Liver (tissue), 9 donors: Measurements from ENCODE around the gene RRP15. TPM values are rescaled to one million over a fixed set of nuclear protein-coding genes. Genes with fewer than 3 reads are reported as not detected.

Experiments
- DNase-seq: peaks from one replicate; pipeline ENCODE4 v3.0.0-alpha.2; 2017; ENCODE audit warnings: low spot score
- H3K27ac ChIP-seq, 2 donors: one replicate each; pipeline ENCODE4 v1.7.0; 2013; ENCODE audit warnings: inconsistent platforms in 2 of 2, low read length in 2 of 2, control low read depth in 1 of 2, low read depth in 1 of 2, mild to moderate bottlenecking in 1 of 2
- H3K27me3 ChIP-seq, 4 donors: one replicate each; pipeline versions ENCODE4 v1.6.1 to v1.7.0; 2013; ENCODE audit warnings: low read length in 3 of 4, inconsistent platforms in 1 of 4, mild to moderate bottlenecking in 1 of 4, moderate library complexity in 1 of 4; ENCODE audit not compliant: control insufficient read depth in 4 of 4, insufficient read depth in 4 of 4
- H3K36me3 ChIP-seq, 4 donors: one replicate each; pipeline versions ENCODE4 v1.6.1 to v1.7.0; 2013; ENCODE audit warnings: low read length in 3 of 4, mild to moderate bottlenecking in 3 of 4, low read depth in 1 of 4, moderate library complexity in 1 of 4; ENCODE audit not compliant: control insufficient read depth in 4 of 4, insufficient read depth in 3 of 4
- H3K4me1 ChIP-seq, 4 donors: one replicate each; pipeline versions ENCODE4 v1.6.1 to v1.7.0; 2013; ENCODE audit warnings: low read length in 3 of 4, mild to moderate bottlenecking in 3 of 4, moderate library complexity in 1 of 4; ENCODE audit not compliant: control insufficient read depth in 4 of 4, insufficient read depth in 4 of 4
- H3K4me3 ChIP-seq, 3 donors: one replicate each; pipeline versions ENCODE4 v1.6.1 to v1.7.0; 2013; ENCODE audit warnings: low read length in 3 of 3, control low read depth in 1 of 3, low read depth in 1 of 3, mild to moderate bottlenecking in 1 of 3
- H3K9ac ChIP-seq, 2 donors: one replicate each; pipeline ENCODE4 v1.7.0; 2013; ENCODE audit warnings: low read length in 2 of 2, mild to moderate bottlenecking in 2 of 2, moderate library complexity in 2 of 2, control low read depth in 1 of 2, low read depth in 1 of 2
- H3K9me3 ChIP-seq, 4 donors: one replicate each; pipeline versions ENCODE4 v1.6.1 to v1.7.0; 2013; ENCODE audit warnings: low read length in 3 of 4; ENCODE audit not compliant: control insufficient read depth in 4 of 4
- ATF3 ChIP-seq: IDR thresholded peaks from 2 replicates; pipeline ENCODE4 v1.6.1; 2016; ENCODE audit warnings: antibody characterized with exemption
- CTCF ChIP-seq: fragments of 150-350 bp; IDR thresholded peaks from 2 replicates; pipeline ENCODE4 v1.5.1; 2017; ENCODE audit warnings: improper control_type of control experiment, low read depth, low read length; ENCODE audit not compliant: missing input control
- FOXA1 ChIP-seq: IDR thresholded peaks from 2 replicates; pipeline ENCODE4 v1.6.1; 2016; ENCODE audit warnings: antibody characterized with exemption
- FOXA2 ChIP-seq: IDR thresholded peaks from 2 replicates; pipeline ENCODE4 v1.6.1; 2016; ENCODE audit warnings: antibody characterized with exemption
- GABPA ChIP-seq, 2 donors: IDR thresholded peaks in 1 of 2; conservative IDR thresholded peaks in 1 of 2; 2 replicates each; pipeline ENCODE4 v1.6.1; 2016; ENCODE audit warnings: antibody characterized with exemption in 2 of 2, mild to moderate bottlenecking in 1 of 2, moderate library complexity in 1 of 2
- HNF4A ChIP-seq, 2 donors: conservative IDR thresholded peaks; 2 replicates each; pipeline ENCODE4 v1.6.1; 2016; ENCODE audit warnings: antibody characterized with exemption in 2 of 2, mild to moderate bottlenecking in 2 of 2
- HNF4G ChIP-seq: IDR thresholded peaks from 2 replicates; pipeline ENCODE4 v1.6.1; 2016; ENCODE audit warnings: antibody characterized with exemption
- JUND ChIP-seq, 2 donors: IDR thresholded peaks; 2 replicates each; pipeline ENCODE4 v1.6.1; 2016; ENCODE audit warnings: antibody characterized with exemption in 2 of 2
- MAX ChIP-seq: IDR thresholded peaks from 2 replicates; pipeline ENCODE4 v1.6.1; 2016; ENCODE audit warnings: antibody characterized with exemption
- NR2F2 ChIP-seq: IDR thresholded peaks from 2 replicates; pipeline ENCODE4 v1.6.1; 2016; ENCODE audit warnings: antibody characterized with exemption
- RAD21 ChIP-seq, 2 donors: IDR thresholded peaks; 2 replicates each; pipeline ENCODE4 v1.6.1; 2016; ENCODE audit warnings: antibody characterized with exemption in 2 of 2, mild to moderate bottlenecking in 2 of 2
- SP1 ChIP-seq: IDR thresholded peaks from 2 replicates; pipeline ENCODE4 v1.6.1; 2018; ENCODE audit warnings: antibody characterized with exemption, mild to moderate bottlenecking
- TAF1 ChIP-seq: conservative IDR thresholded peaks from 2 replicates; pipeline ENCODE4 v1.6.1; 2016; ENCODE audit warnings: antibody characterized with exemption, mild to moderate bottlenecking
- YY1 ChIP-seq: IDR thresholded peaks from 2 replicates; pipeline ENCODE4 v1.6.1; 2016; ENCODE audit warnings: antibody characterized with exemption, mild to moderate bottlenecking
- ZBTB33 ChIP-seq: IDR thresholded peaks from 2 replicates; pipeline ENCODE4 v1.6.1; 2016; ENCODE audit warnings: antibody characterized with exemption
- WGBS: extraction: QIAGEN DNeasy Blood & Tissue Kit; methylation state at CpG from one replicate; pipeline ENCODE4 v1.1.7; 2013; 5-methylcytosine and 5-hydroxymethylcytosine counted together
- polyA plus RNA-seq, 2 donors: library from polyadenylated mRNA; stranded (reverse) in 1 of 2; unstranded in 1 of 2; fragments of 200-250 nt in 1 of 2; fragments of >200 nt in 1 of 2; fragmentation: Nextera tagmentation in 1 of 2; extraction: Ambion mirVana in 1 of 2; gene quantifications; one replicate each; pipeline versions ENCODE4 v1.2.1 to v1.2.3, GENCODE V29; 2013 to 2015
- total RNA-seq, 2 donors: library from RNA; depleted of rRNA; stranded (reverse); fragments of >200 nt; gene quantifications; one replicate each; pipeline ENCODE4 v1.2.3, GENCODE V29; 2014
- donor health status: healthy.
- donor health status: healthy.
- donor health status: healthy.
- donor health status: healthy.
- donor health status: healthy.

Gene RRP15
- total and polyA plus RNA-seq, 4 donors: 2.4 to 9.2 (median 5.2) TPM

GRCh38 chr1:218274511-218274910 lies 10.6 kb upstream of the RRP15 start:
- DNase-seq: no peak
- no peak overlapping the region for H3K9ac ChIP-seq
- no peaks in the 10 kb centered on the region for H3K4me1 ChIP-seq
- no peaks in the 10 kb centered on the region for H3K27me3 ChIP-seq
- no peak overlapping the region for H3K4me3 ChIP-seq
- WGBS: 80% methylated on average over 2 of the region's 2 CpGs
- H3K36me3 ChIP-seq: no peaks in the 10 kb centered on the region
- TF ChIP-seq MAX (no peak), RAD21 (IDR thresholded peaks at IDR 0.05) (no peak), TAF1 (no peak), NR2F2 (no peak), HNF4G (no peak)
- no peaks in the 10 kb centered on the region for H3K9me3 ChIP-seq
- H3K27ac ChIP-seq: no peak overlapping the region

- no peaks in the 10 kb centered on the region for H3K36me3 ChIP-seq
- no peak overlapping the region for H3K4me3 ChIP-seq
- no peaks in the 10 kb centered on the region for H3K4me1 ChIP-seq
- H3K27me3 ChIP-seq: no peaks in the 10 kb centered on the region
- H3K27ac ChIP-seq: no peak overlapping the region
- 76% methylated on average over 2 of the region's 2 CpGs for WGBS
- no peaks in the 10 kb centered on the region for H3K9me3 ChIP-seq
- H3K9ac ChIP-seq: no peak overlapping the region
- TF ChIP-seq ATF3: no peak
- no peak for DNase-seq
These were observed 9.3 kb upstream of the RRP15 start for GRCh38 chr1:218275823-218276222.

GRCh38 chr1:218281285-218281684 lies 3.8 kb upstream of the RRP15 start:
- Histone ChIP-seq H3K4me1 (peaks cover 0 to 12% (median 7%) of the 10 kb centered on the region in 4 donors), H3K36me3 (no peaks in the 10 kb centered on the region), H3K9me3 (peaks cover 0 to 4% (median 0%) of the 10 kb centered on the region in 4 donors), H3K4me3 (no peak overlapping the region), H3K27ac (no peak overlapping the region), H3K27me3 (no peaks in the 10 kb centered on the region), H3K9ac (no peak overlapping the region)
- DNase-seq: no peak
- WGBS: 87% methylated on average over 4 of the region's 4 CpGs
- TF ChIP-seq NR2F2 (no peak), YY1 (no peak), RAD21 (IDR thresholded peaks at IDR 0.05) (no peak), FOXA2 (no peak), HNF4A (conservative IDR thresholded peaks at IDR 0.05) (no peak), FOXA1 (no peak), SP1 (no peak), JUND (IDR thresholded peaks at IDR 0.05) (no peak), GABPA (IDR thresholded peaks at IDR 0.05 in 1 of 2, conservative IDR thresholded peaks at IDR 0.05 in 1 of 2) (no peak)

GRCh38 chr1:218284377-218284916 lies 646 bp upstream of the RRP15 start:
- H3K27ac ChIP-seq: peak overlapping the region in 1 of 2 donors; percentile 56
- peaks cover 0 to 17% (median 12%) of the 10 kb centered on the region in 4 donors for H3K4me1 ChIP-seq
- peak overlapping the region; percentile 56 to 100 (median 97) for H3K4me3 ChIP-seq
- 14% methylated on average over 26 of the region's 26 CpGs for WGBS
- H3K9ac ChIP-seq: peak overlapping the region; percentile 1 to 88
- H3K27me3 ChIP-seq: no peaks in the 10 kb centered on the region
- no peaks in the 10 kb centered on the region for H3K36me3 ChIP-seq
- no peak for DNase-seq
- H3K9me3 ChIP-seq: peaks cover 0 to 4% (median 0%) of the 10 kb centered on the region in 4 donors
- TF ChIP-seq FOXA2: no peak
- no peak for TF ChIP-seq FOXA1
- no peak for TF ChIP-seq ZBTB33
- no peak for TF ChIP-seq NR2F2
- TF ChIP-seq ATF3: no peak
- no peak for TF ChIP-seq JUND (IDR thresholded peaks at IDR 0.05)
- TF ChIP-seq GABPA (IDR thresholded peaks at IDR 0.05 in 1 of 2, conservative IDR thresholded peaks at IDR 0.05 in 1 of 2): no peak
- TF ChIP-seq HNF4G: no peak
- TF ChIP-seq CTCF: no peak
- no peak for TF ChIP-seq SP1
- TF ChIP-seq TAF1: no peak
- TF ChIP-seq MAX: no peak
- no peak for TF ChIP-seq YY1
